Measurements from ENCODE around the gene SUN5. TPM values are rescaled to one million over a fixed set of nuclear protein-coding genes. Genes with fewer than 3 reads are reported as not detected.

Gene SUN5
- total and polyA plus RNA-seq, 2 of the 8 experiments (the other 6 are each of a cell fraction or from before 2014, with no cell fraction given): not detected

DNA sequence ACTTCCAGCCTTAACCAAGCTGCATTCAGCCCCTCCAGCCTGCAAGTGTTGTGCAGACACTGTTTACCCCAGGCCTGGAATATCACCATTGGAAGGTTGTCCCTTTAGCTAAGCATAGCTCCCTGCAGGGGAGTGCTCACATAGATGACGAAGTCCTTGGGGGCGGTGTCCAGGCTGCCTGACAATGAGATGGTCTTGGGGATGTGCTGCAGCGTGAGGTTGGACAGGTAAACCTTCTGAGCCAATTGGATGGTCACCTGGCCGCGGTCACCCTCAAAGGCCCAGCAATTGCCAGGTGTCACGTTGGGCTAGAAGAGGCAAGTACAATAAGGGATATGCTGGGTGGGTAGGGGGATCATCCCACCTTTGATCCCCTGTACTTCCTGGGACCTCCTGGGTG is 18.6 kb downstream of the SUN5 start:
- no peak overlapping the region for H2BK12ac ChIP-seq (ENCODE audit: low read depth, low read length)
- H3K14ac ChIP-seq (ENCODE audit: insufficient read length): no peak overlapping the region
- H2BK120ac ChIP-seq (replicated peaks; ENCODE audit: low read depth, low read length): no peak overlapping the region
- H4K5ac ChIP-seq (ENCODE audit: insufficient read length, low read depth, low read length): no peak overlapping the region
- H3K56ac ChIP-seq (replicated peaks; ENCODE audit: insufficient read length, low read depth, low read length): no peak overlapping the region
- H4K8ac ChIP-seq (ENCODE audit: extremely low read depth, insufficient read depth, low read length): no peak overlapping the region
- no peaks in the 10 kb centered on the region for H3K9me3 ChIP-seq (ENCODE audit: insufficient read depth in 2 of 2, low read depth in 1 of 2, low read length in 1 of 2)
- H3K4me3 ChIP-seq (ENCODE audit: extremely low read depth in 1 of 4, insufficient read depth in 2 of 4, low read depth in 3 of 4, low read length in 4 of 4): no peak overlapping the region
- CTCF ChIA-PET (ENCODE audit: partially characterized antibody): interaction anchor here (0.7 to 5.4 kb wide), 11 partner anchors 9 to 311 kb away, joined by 3 to 53 read pairs (median 8); partner anchors contain the start of gene SUN5
- H3K4me2 ChIP-seq (ENCODE audit: insufficient read depth in 1 of 2, low read depth in 2 of 2, low read length in 2 of 2): no peak overlapping the region
- H3K23me2 ChIP-seq (ENCODE audit: low read depth, low read length): no peaks in the 10 kb centered on the region
- no peak overlapping the region for H2BK20ac ChIP-seq (ENCODE audit: low read length)
- no peaks in the 10 kb centered on the region for H3K79me2 ChIP-seq (ENCODE audit: control insufficient read depth in 1 of 2, insufficient read depth in 2 of 2, low read length in 2 of 2)
- WGBS, 2 experiments (ENCODE audit: extremely low coverage in 1 of 2, insufficient coverage in 1 of 2, insufficient read length in 1 of 2, insufficient replicate concordance in 2 of 2, low coverage in 1 of 2, low lambda C conversion rate in 2 of 2, missing lambda C conversion rate in 1 of 2): 92% methylated on average over 6 of the region's 6 CpGs; no CpG with 5 or more reads in 1 of the 2 experiments
- no peak overlapping the region for H3K23ac ChIP-seq (ENCODE audit: insufficient read length)
- H3K27me3 ChIP-seq (replicated peaks in 1 of 4; ENCODE audit: control insufficient read depth in 3 of 4, extremely low read depth in 1 of 4, insufficient read depth in 3 of 4, low read length in 3 of 4): no peaks in the 10 kb centered on the region
- FAIRE-seq: no peak
- H2AK5ac ChIP-seq (ENCODE audit: low read depth, low read length): no peak overlapping the region
- no peak overlapping the region for H2AFZ ChIP-seq (ENCODE audit: low read length)
- DNase-seq (ENCODE audit: low read depth in 1 of 2, low spot score in 2 of 2): no peak
- POLR2A ChIA-PET (ENCODE audit: partially characterized antibody): interaction anchor here (0.8 kb wide), 1 partner anchor 9 kb away, joined by 3 read pairs; no protein-coding TSS in a partner anchor
- H3K36me3 ChIP-seq (ENCODE audit: control insufficient read depth in 2 of 4, insufficient read depth in 4 of 4, low read length in 3 of 4): no peaks in the 10 kb centered on the region
- no peak overlapping the region for H3K18ac ChIP-seq (ENCODE audit: extremely low read depth, low read length)
- no peaks in the 10 kb centered on the region for H3K79me1 ChIP-seq (ENCODE audit: low read depth, low read length)
- no peak overlapping the region for H2BK15ac ChIP-seq (ENCODE audit: low read length)
- no peak overlapping the region for H4K91ac ChIP-seq (replicated peaks; ENCODE audit: insufficient read length, low read length)
- H3K9ac ChIP-seq (replicated peaks in 1 of 4; ENCODE audit: extremely low read depth in 1 of 4, low read depth in 3 of 4, low read length in 3 of 4): no peak overlapping the region
- no peak overlapping the region for H3K4ac ChIP-seq (replicated peaks; ENCODE audit: insufficient read length, low read depth, low read length)
- H4K20me1 ChIP-seq (replicated peaks in 1 of 2; ENCODE audit: control insufficient read depth in 1 of 2, insufficient read depth in 2 of 2, low read length in 2 of 2): no peaks in the 10 kb centered on the region
- H2BK5ac ChIP-seq (ENCODE audit: low read depth, low read length): no peak overlapping the region
- H3K4me1 ChIP-seq (replicated peaks in 1 of 4; ENCODE audit: control insufficient read depth in 3 of 4, insufficient read depth in 4 of 4, low read length in 3 of 4): no peaks in the 10 kb centered on the region; a peak in 1 of 7 replicates
- H3K27ac ChIP-seq (ENCODE audit: low read depth, low read length): no peak overlapping the region
